GM21360 (cell line): ENCODE results near the gene MRM1.
"Not testable (repeated sequence)": the region's sequence is repeated elsewhere in the genome, so short reads cannot be mapped to it uniquely, and the experiment has no call there.

Experiments used
- ATAC-seq: cut with Tn5 transposase; IDR thresholded peaks from one replicate; pipeline ENCODE4 v1.9.1; 2021; ENCODE audit warnings: mild to moderate bottlenecking, moderate library complexity; ENCODE audit not compliant: unreplicated experiment

The MRM1 gene

DNA sequence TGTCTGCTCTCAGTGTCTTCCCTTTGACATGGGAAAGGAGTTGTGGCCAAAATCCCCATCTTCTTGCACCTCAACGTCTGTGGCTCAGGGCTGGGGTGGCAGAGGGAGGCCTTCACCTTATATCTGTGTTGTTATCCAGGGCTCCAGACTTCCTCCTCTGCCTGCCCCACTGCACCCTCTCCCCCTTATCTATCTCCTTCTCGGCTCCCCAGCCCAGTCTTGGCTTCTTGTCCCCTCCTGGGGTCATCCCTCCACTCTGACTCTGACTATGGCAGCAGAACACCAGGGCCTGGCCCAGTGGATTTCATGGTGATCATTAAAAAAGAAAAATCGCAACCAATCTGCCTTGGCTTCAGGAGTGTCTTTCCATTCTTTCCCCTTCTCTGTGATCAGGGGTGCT lies 918 bp upstream of the MRM1 start:
- no peak for ATAC-seq

DNA sequence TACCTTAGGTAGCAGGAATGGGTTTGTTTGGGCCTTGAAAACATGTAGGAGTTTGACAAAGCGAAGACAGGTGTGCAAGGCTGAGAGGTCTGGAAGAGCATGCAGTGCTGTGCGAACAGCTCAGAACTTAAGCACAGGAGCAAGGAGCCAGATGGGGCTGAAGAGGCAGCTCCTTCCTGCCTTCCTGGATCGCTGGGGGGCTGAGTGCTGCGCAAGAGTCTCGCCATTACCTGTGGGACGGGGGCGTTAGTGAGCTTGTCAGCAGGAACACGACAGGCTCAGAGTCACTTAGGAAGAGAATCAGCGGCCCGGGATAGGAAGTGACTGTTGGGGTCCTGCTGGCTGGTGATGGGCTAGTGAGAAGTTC lies 464 bp upstream of the MRM1 start:
- ATAC-seq, result peak; percentile 4

DNA sequence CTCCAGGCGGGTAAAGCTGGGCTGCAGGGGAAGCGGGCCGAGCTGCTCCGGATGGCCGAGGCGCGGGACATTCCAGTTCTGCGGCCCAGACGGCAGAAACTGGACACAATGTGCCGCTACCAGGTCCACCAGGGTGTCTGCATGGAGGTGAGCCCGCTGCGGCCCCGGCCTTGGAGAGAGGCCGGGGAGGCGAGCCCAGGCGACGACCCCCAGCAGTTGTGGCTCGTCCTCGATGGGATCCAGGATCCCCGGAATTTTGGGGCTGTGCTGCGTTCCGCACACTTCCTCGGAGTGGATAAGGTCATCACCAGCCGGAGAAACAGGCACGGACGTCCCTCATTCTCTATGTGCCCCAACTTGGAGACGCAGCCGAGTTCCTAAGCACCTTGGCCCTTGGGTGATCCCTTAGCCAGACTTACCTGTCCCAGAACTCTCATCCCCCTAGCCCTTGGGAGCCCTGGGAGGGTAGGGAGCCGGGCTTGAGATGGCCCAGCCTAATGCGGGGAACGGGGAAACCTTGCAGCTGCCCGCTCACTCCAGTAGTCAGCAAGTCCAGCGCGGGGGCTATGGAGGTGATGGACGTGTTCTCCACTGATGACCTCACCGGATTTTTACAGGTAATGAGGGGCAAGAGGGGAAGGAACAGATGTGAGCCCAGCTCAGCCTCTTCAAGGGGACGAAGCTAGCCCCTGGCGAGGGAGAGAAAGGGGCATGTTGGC lies 806 bp downstream of the MRM1 start:
- peak; percentile 14 for ATAC-seq

DNA sequence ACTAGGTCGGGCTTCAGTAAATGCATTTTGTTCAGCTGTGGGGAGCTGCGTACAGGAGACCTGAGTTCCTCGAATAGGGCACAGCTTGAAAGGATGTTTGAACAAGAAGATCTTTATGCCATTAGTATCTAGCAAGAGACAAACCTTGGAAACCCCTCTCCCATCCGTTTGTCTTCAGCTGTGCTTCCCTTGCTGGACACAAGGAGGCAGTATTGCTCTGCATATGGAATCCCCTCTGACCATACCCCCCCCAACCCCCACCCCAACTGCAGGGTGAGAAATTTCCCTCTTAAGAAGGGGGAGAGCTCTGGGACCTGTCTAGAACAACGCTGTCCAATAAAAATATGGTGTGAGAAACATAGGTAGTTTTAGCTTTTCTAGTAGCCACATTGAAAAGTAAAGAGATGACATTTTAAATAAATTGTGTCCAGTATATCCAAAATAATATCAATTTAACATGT lies 1.6 kb downstream of the MRM1 start:
- no peak for ATAC-seq

DNA sequence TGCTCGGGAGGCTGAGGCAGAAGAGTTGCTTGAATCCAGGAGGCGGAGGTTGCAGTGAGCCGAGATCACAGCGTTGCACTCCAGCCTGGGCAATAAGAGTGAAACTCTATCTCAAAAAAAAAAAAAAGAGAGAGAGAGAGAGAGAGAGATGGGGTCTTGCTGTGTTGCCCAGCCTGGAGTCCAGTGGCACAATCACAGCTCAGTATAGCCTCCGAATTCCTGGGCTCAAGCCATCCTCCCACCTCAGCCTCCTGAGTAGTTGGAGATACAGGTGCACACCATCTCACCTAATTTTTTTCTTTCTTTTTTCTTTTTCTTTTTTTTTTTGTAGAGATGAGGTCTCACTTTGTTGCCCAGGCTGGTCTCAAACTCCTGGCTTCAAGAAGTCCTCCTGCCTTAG lies 3.6 kb downstream of the MRM1 start:
- ATAC-seq, result not testable (repeated sequence)

DNA sequence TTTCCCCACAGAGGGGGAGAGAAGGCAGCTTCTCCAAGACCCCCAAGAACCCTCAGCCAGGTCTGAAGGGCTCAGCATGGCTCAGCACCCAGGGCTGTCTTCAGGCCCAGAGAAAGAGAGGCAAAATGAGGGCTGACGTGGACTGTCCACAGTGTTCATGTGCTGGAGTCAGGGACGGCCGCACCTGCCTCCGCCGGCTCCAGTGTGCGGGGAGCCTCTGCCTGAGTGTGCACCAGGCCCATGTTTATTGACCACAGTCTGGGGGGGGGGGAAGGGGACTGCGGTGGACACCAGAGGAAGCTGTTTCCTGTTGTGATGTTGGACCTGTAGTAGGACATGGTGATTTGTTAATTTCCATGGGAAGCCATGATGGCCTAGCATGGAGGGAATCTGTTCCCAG lies 6.9 kb downstream of the MRM1 start:
- ATAC-seq, result no peak

DNA sequence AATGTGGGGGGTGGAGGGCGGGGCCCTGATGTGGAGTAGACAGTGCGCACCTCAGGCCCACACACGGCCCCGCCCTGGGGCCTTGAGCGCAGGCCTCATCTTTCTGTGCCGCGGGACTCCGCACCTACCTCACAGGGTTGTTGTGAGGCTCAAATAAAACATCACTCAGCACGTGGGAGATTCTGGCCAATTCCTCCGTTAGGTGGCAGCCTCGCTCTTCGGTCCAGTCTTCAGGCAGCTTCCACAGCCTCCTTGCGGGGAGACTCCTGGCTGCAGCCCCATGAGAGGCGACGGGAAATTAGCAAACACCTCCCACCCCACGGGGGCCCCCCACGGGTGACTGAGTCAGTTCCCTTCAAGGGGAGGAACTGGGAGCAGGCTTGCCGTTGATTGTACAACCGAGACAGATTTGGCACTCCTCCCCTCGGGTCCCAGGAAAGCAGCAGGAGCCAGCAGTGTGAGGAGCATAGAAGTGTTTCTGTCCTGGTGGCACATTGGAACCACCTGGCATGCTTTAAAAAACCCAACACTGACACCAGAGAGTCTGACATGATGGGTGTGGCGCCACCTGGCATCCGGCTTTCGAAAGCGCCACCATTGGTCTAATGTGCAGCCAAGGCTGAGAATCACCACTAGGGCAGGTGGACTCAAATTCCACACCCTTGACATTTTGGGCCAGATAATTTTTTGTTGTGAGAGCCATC lies 7.6 kb downstream of the MRM1 start:
- ATAC-seq, result no peak

DNA sequence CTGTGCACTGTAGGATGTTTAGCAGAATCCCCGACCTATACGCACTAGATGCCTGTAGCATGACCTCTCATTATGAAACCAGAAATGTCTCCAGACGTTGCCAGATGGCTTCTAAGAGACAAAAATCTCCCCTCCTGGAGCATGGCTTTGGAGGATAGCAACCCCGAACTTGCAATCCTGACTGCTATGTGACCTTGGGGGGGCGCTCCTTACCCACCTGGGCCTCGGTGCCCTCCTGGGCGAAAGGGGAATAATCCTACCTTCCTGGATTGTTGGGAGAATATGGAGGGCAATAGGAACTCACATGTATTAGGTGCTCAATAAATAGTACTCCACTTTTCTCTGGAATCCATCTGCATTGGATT lies 8.1 kb downstream of the MRM1 start:
- no peak for ATAC-seq

DNA sequence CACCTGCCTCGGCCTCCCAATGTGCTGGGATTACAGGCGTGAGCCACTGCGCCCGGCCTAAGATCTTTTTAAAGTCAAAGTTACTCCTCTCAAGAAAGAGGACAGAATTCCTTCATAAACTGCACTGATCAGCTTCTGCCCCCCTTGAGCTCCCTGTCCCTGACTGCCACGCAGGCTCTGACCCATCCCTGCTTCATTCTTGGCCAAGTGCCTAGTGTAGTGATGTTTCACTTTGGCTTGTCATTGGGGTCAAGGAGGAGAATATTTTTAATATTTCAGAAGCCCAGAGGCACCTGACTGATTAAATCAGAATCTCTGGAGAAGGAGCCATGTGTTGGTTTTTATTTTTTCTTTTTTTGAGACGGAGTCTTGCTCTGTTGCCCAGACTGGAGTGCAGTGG lies 9.1 kb downstream of the MRM1 start:
- ATAC-seq, result no peak

DNA sequence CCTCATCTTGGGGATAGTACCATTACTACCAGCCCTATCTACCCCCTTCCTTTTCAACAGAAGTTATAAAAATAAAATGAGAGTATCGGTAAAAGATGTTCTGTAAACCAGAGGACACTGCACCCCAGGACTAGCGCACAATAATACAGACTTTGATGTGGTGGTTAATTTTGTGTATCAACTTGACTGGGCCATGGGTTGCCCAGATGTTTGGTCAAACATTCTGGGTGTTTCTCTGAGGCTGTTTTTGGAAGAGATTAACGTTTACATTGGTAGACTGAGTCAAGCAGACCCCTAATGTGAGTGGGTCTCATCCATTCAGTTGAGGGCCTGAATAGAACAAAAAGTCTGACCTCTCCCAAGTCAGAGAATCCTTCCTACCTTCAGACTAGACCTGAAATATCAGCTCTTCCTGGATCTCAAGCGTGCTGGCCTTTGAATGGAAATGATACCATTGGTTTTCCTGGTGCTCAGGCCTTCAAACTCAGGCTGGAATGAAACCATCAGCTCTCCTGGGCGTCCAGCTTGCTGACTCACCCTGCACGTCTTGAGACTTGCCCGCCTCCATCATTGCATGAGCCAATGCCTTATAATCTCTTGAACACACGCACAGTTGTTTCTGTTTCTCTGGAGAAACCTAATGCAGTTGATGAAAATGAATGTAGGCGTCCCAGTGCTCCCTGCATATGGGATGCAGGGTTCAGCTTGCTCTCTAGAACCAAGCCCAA lies 10.1 kb downstream of the MRM1 start:
- no peak for ATAC-seq

DNA sequence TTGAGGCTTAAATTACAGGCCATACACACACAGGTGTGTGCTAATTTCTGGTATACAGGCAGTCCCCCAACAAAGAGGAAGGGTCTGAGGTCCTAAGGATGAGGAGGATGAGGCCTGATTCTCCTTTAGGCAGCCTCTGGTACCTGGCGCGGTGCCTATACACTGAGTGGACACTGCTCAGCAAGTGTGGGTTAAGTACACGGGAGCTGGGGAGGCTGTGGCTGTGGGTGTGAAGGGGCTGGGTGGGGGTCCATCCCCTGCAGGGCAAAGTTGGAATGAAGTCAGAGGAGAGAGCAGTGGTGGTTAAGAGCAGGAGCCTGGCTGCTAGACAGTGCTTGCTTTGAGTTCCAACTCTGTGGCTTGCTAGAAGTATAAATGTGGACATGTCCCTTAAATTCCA lies 10.9 kb downstream of the MRM1 start:
- no peak for ATAC-seq

DNA sequence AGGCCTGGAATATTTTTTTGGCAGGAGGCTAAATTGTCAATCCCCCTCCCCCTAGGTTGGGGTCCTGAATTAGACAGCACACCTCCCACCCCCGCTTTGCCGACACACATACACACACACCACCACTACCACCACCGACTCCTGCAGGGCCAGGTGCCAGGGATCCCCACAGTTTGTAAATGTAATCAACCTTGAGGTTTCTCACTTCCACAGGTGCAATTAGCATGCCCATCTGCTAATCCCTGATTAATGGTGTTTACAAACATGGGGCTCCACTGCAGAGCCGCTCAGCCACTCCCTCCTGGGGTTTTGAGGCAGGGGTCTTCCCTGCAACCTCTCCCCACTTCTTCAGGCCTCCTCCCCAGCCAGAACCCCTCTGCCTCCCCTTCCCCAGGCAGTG lies 11.8 kb downstream of the MRM1 start:
- no peak for ATAC-seq

DNA sequence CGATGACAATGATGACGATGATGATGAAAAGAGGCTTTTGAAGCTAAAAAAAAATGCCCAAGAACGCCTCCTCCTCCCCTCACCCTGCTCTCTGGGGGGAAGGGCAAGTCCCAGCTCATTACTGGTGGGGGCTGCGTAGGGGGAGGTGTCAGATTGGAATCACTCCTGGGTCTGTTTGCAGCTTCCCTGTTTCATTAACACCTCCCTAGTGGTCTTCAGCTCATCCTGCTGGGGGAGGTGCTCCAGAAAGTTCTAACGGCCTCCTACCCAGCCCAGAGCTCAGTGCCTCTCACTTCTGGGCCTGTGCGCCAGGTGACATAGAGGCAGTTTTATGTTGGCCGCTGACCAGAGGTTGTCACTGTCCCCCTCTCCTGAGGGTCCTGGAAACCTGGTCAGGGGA lies 12.7 kb downstream of the MRM1 start:
- ATAC-seq, result no peak

DNA sequence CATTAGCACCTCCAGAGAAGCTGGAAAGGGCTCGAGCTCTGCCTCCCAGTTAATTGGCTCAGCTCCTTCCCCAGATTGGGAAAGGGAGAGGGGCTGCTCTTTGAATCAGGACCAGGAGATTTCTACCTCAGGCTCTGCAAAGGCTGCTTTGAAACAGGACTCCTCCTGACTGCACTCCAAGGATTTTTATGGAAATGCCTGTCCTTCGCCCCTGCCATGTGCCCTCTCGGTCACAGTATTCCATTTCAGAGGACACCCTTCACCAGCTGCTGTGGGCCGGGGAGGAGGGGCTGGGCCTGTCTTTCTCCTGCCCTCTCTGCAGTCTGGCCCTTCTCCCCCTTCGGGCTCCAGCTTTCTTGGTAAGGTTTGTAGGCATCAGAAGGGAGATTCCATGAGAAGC lies 13.6 kb downstream of the MRM1 start:
- no peak for ATAC-seq

DNA sequence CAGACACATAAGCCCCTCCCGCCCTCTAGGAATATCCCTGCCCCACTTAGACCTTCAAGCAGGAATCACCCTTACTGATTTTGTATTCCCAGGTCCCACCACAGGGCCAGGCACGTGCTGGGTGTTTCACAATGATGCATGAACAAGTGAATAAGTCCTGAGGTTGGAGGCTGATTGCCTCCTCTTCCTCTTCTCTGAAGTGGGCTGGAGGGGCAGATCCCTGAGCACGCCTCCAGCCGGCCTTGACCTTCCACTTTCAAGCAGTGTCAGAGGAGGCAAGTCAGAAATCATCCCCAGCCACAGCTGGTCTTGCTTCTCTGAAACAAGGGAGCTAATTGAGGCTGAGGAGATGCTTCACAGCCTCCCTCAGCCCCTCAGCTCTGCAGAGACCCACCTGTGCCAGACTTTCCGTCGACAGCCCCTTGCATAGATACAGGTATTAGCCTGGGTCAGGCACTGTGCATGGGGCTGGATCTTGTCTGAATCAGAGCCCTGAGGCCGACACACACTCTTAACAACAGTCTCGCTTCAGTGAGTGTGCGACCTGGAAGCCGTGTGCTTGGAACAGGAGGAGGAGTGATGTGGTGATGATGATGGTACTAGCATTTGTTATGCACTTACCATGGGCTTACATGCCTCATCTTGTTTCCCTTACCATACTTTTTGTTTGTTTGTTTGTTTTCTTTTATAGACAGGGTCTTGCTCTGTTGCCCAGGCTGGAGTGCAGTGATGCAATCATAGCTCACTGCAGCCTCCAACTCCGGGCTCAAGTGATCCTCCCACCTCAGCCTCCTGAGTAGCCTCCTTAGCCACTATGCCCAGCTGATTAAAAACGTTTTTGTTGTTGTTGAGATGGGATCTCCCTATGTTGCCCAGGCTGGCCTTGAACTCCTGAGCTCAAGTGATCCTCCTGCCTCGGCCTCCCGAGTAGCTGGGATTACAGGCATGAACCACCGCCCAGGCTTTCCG lies 15.0 kb downstream of the MRM1 start:
- ATAC-seq, result no peak

DNA sequence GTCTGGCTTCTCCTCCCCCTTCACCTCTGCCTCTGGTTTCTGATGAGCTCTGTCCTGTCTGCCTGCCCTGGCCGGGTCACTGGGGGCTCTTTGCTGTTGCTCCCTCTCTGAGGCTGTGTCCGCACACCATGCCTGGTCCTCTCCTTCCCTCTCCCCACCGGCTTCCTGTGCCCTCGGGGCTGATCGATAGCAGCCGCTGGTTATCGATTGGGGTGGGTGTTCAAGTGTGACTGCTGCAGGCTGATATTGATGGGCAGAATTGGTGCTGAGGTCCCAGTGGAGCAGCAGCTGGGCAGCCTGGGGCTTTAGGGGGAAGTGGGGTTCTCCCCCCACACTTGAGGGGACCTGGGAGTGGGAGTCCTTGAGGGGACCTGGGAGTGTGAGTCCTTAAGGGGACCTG lies 16.4 kb downstream of the MRM1 start:
- ATAC-seq, result no peak

DNA sequence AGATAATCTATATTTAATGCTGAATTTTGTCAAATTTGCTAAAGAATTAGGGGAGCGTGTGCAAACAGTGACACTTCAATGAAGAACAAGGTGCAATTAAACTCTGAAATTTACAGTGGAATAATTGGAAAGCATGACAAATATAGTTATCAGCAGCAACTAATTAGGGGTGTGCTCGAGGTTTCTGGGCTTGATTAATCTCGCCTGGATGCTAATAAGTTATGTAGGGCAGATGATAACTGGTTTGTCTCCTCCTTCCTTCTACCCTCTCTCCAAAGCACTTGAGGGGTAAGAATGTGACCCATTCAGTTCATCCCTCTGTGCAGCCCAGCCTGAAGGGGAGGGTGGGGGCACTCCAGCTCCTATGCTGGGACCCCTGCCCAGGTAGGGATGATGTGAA lies 21.9 kb downstream of the MRM1 start:
- no peak for ATAC-seq

DNA sequence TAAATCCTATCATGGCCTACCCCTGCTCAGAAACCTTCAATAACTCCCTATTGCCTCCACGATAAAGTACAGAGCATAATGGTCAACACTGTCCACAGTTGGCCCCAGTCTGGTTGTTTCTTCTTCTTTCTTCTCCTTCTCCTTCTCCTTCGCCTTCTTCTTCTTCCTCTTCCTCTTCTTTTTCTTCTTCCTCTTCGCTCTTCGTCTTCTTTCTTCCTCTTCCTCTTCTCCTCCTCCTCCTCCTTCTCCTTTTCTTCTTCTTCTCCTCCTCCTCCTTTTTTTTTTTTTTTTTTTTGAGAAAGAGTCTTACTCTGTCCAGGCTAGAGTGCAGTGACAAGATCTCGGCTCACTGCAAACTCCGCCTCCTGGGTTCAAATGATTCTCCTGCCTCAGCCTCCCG lies 23.8 kb downstream of the MRM1 start:
- no peak for ATAC-seq

DNA sequence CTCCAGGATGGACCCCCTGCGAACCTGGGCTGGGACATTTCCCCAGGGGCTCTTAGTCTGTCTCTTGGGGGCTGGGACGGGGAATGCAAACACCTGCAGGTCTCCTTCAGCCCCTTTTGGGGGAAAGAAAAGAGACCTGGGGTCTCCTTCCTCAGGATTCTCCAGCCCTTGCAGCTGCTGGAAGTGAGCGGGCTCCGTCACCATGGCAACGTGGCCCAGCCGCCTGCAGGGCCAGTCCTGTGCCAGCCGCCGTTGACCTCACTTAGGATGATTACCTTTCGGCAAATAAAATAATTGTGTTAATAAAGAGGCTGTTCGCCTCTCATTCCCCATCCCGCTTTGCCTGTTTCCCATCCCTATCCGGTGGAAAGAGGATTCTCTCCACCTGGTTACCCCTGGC lies 25.7 kb downstream of the MRM1 start:
- no peak for ATAC-seq

DNA sequence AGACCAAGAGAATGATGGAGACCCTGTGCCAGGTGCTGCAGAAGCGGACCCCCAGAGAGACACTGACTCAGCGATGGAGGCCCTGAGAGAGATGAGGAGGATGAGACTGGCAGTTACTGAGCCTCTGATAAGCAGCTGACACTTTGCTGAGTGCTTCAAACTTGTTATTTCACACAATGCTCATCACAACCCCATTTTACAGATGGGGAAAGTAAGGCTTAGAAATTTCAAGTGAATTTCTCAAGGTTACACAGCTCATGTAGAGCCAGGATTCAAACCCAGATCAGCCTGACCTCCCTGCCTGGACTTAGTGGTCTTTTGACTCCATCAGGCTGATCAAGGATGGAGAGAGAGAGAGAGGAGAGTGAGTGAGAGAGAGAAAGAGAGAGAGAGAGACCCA lies 27.2 kb downstream of the MRM1 start:
- no peak for ATAC-seq

DNA sequence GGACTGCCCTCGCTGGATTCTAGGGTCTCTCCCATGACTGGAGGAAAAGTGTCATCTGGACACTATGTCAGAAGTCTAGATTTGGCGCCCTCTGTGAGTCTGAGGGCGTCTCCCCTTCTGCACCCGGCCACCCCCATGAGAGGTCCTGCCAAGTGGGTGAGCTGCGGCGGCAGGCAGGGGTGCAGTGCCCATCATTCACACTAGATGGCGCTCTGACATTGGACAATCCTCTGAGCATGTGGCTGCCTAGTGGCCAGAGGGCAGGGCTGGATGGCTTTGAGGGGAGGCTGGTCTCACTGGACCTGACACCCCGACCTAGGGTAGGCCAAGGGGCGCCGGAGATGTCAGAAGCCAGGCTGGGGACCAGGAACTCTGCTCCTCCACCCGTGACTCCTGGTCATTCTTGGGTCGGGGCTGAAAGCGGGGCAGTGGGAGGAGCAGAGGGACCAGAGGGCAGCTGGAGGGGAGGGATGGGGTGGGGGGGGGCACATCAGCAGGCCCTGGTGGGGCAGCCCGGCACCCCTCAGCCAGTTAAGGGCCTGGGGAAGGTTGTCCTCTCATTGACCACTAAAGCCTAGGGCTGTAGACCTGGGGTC lies 28.0 kb downstream of the MRM1 start:
- no peak for ATAC-seq
